Stimulated activated CD8-positive, alpha-beta memory T cell treated with anti-CD3 and anti-CD28 coated beads, Interleukin-15, amount 100 ng/mL, for 1 hour (primary cell): ENCODE data around the gene PTPRU.

Experiments used
- DNase-seq: peaks from one replicate; pipeline ENCODE4 v3.0.0-alpha.2; 2020; ENCODE audit warnings: low read depth

Gene PTPRU

GRCh38 chr1:29338908-29339575 is 102.7 kb downstream of the PTPRU start:
- DNase-seq, result no peak

DNA sequence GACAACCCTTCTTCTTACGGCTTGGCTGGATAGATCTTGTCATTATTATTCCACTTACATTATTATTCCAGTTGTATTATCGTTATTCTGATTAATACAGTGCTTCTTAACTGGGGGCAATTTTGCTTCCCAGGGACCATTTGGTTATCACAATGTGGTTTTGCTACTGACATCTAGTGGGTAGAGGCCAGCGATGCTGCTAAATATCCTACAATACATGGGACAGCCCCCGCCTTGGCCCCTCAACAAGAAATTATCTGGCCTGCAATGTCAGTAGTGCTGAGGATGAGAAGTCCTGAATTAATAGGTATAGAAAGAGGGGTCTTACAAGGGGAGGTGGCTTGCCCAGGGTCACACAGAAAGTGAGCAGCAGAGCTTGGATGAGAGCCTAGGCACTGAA is 105.6 kb downstream of the PTPRU start:
- no peak for DNase-seq

GRCh38 chr1:29342351-29342750 is 106.0 kb downstream of the PTPRU start:
- DNase-seq, result no peak

DNA sequence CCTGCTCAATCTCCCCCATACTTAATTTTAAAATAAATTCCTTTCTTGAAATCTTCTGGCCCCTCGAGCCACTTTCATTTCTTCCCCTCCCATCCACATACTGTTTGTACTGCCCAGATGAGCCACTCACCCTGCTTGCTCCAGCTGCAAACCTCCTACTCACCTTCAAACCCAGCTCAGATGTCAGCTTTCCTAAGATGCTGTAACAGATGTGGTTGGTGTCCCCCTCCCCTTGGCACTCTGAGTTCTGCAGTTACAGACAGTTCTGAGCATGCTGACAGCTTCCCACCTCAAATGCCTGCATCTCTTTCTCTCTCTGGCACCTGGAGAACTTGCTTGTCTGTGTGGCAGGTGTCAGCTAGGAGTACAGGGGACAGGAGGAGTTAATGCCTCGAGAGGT is 106.7 kb downstream of the PTPRU start:
- DNase-seq, result no peak

GRCh38 chr1:29343476-29343875 is 107.2 kb downstream of the PTPRU start:
- DNase-seq, result no peak

GRCh38 chr1:29343908-29344307 is 107.6 kb downstream of the PTPRU start:
- DNase-seq, result no peak

GRCh38 chr1:29344336-29344735 is 108.0 kb downstream of the PTPRU start:
- no peak for DNase-seq

GRCh38 chr1:29346576-29346975 is 110.3 kb downstream of the PTPRU start:
- DNase-seq, result no peak

DNA sequence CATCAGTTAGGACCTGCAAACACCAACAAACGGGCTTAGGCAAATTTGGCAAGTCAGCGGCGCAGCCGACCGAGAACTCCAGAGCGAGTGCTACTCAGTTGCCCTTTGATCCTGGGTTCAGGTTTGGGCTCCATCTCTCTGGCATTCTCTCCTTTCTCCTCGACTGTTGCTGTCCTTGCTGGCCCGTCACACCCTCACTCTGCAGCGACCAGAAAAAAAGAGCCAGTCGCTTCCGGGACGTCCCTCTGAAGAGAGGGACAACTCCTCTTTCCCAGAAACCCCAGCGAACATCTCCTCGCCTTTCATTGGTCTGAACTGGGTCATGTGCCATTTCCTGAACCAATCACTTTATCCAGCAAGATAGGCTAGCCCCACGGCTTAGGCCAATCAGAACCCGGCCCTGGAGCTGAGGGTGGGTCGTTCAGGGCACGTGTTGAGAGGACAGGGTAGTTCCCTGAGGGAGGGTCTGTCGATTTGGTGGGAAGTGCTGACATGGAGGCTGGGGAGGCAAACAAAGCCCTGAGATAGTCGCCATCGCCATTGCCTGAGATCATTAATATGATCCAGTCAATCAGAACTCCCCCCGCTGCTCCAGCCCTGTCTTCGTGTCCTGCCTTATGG is 113.7 kb downstream of the PTPRU start:
- DNase-seq, result no peak

GRCh38 chr1:29352719-29353420 is 116.5 kb downstream of the PTPRU start:
- no peak for DNase-seq

DNA sequence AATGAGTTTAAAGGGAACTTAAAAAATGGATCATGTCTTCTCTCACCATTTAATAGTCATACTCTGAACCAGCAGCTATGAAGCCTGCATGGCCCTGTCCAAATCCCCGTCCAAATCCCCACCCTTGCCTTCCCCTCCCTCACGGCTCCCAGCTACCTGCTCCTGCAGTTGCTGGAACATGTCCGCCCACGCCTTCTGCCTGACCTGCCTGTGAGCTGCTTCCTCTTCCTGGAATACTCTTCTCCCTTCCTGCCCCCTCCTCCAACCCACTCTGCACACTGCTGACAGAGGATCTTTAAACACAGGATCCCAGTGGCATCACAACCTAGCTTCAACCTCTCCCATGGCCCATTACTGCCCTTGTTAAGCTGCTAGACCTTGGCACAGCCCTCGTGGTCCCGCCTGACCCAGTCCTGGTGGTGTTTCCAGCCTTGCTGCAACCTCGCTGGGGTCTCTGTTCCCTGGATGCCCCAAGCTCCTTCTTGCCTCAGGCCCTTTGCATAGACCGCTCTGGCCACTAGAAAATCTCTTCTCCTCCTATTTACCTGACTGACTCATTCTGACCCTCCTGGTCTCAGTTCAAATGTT is 118.3 kb downstream of the PTPRU start:
- DNase-seq, result no peak

GRCh38 chr1:29355375-29355774 is 119.1 kb downstream of the PTPRU start:
- DNase-seq, result no peak

DNA sequence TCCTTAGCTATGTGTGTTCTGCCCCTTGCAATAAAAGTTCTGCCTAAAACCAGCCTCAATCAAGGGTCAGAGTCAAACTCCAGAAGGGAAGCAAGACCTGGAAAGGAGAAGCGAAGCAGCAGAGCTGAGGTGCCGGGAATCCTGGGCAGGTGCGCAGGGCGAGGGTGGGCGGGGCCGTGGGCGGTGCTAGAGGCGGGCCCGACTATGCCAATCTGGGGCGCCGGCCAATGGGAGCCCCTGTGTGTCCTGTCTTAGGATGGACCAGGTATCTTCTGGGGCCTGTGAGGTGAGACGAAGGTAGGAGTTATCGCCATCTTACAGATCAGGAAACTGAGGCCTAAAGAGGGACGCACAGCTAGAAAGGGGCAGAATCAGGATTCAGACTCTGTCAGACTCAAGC is 120.3 kb downstream of the PTPRU start:
- no peak for DNase-seq

DNA sequence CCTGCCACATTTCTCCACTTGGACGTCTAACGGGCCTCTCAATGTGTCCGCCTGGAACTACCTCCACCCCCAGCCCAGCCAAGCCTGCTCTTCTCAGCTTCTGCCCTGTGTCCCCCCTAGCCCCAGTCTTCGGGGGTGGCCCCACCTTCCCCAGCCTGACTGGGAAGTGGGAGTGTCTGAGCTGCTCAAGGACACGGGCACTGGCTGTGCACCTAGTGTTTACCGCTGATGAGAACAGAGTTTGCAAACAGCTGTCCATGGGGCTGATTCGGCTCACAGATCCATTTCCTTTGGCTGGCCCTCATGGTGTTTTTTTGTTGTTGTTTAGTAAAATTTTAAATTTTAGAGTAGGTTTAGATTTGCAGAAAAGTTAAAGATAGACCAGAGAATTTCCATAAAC is 121.1 kb downstream of the PTPRU start:
- DNase-seq, result no peak

DNA sequence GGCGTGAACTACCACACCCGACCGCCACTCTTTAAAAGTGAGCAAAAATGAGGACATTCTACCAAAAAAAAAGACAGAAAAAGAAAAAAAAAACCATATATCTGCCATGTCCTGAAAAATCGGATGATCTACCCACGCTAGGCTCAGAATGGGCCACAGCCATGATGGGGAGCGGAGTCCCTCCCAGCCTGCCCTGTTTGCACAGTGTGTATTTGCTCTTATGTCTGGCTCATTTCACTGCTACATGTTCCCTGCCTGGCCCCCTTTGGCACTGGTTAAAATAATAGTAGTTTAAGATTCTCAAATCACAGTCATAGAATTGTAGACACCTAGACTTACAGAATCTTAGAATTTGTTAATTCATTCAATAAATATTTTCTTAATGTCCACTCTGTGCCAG is 121.9 kb downstream of the PTPRU start:
- no peak for DNase-seq

- no peak for DNase-seq
Measured at GRCh38 chr1:29360768-29361167, 124.4 kb downstream of the PTPRU start.

DNA sequence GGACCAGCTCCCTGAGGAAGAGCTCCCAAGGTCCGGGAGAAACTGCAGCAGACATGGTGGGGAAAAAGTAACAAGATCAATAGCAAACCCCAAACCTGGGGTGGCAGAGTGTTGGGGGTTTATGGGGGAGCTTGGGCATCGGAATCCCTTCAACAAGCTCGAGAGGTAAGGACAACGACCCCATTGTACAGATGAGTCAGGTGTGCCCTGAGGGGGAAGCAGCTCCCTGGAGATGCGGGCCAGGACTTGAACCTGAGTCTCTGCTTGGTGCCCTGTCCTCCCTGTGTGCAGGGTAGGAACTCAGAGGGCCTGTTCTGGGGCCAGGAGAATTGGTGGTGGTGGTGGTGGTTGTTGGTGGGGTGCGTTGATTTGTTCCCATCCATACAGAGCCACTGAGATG is 125.4 kb downstream of the PTPRU start:
- no peak for DNase-seq

GRCh38 chr1:29362116-29362515 is 125.8 kb downstream of the PTPRU start:
- no peak for DNase-seq

DNA sequence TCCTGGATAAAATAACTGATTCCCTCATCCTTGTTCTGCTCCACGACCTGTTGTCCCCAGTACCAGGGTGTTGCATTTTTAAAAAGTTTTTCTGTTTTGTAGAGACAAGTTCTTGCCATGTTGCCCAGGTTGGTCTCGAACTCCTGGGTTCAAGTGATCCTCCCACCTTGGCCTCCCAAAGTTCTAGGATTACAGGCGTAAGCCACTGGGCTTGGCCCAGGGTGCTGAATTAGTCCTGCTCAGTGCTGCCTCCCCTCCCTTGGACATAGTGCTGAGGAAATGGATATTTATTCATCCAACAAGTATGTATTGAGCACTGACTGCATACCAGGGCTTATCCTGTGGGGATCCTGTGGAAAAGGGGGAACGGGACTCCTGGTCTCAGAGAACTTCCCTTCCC is 126.4 kb downstream of the PTPRU start:
- DNase-seq, result no peak

GRCh38 chr1:29363536-29363935 is 127.2 kb downstream of the PTPRU start:
- no peak for DNase-seq

GRCh38 chr1:29364101-29364678 is 127.9 kb downstream of the PTPRU start:
- no peak for DNase-seq

DNA sequence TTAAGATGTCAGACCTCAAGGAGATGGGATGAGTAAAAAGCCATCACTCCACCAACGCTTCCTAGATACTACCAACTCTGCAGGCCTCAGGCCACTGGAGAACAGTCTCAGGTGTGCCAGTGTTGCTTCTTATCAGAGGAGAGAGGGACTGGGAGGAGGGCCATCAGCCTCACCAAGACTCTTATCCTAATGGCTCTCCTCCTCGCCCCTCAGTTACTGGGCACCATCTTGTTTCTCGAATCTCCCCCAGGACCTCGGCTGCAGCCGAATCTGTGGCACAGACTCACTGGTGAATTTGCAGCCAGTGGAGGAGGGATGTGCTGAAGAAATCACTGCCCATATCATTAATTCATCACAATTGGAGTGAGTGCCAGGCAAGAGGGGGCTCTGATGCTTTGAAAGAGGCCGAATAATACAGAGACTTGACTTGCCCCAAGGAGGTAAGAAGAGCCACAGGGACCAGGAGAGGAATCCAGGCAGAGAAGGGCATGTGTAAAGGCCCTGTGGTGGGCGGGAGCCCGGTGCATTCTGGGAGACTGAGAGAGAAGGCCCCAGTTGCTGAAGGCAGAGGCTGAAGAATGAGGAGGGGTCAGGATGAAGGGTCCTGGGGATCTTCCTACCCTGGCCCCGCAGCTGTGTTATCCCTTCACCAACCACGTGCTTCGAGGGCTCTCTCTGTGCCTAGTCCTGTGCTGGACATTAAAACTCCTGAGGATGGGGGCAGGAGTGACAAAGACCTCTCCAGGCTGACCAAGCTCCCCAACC is 129.8 kb downstream of the PTPRU start:
- DNase-seq, result no peak
